ENCODE measurements around the gene RIMS1. TPM values are rescaled to one million over a fixed set of nuclear protein-coding genes. Genes with fewer than 3 reads are reported as not detected.
A peak's percentile ranks its signal among the peaks of the same experiment; 100 is the strongest.

The RIMS1 gene
- total and polyA plus RNA-seq, 12 donors, result 0.06 to 9.2 (median 1.5) TPM; not detected in 2

GRCh38 chr6:71906813-71907212 lies 20.5 kb downstream of the RIMS1 start:
- intact Hi-C loops (cut with DNase I), result no loop called here
- TF ChIP-seq, protein P1, sequence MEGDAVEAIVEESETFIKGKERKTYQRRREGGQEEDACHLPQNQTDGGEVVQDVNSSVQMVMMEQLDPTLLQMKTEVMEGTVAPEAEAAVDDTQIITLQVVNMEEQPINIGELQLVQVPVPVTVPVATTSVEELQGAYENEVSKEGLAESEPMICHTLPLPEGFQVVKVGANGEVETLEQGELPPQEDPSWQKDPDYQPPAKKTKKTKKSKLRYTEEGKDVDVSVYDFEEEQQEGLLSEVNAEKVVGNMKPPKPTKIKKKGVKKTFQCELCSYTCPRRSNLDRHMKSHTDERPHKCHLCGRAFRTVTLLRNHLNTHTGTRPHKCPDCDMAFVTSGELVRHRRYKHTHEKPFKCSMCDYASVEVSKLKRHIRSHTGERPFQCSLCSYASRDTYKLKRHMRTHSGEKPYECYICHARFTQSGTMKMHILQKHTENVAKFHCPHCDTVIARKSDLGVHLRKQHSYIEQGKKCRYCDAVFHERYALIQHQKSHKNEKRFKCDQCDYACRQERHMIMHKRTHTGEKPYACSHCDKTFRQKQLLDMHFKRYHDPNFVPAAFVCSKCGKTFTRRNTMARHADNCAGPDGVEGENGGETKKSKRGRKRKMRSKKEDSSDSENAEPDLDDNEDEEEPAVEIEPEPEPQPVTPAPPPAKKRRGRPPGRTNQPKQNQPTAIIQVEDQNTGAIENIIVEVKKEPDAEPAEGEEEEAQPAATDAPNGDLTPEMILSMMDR (IDR thresholded peaks at IDR 0.05), result no peak
- TF ChIP-seq POLR2A (IDR thresholded peaks at IDR 0.05), result no peak
- no peaks in the 10 kb centered on the region for H3K9me3 ChIP-seq (replicated peaks in 1 of 3)

DNA sequence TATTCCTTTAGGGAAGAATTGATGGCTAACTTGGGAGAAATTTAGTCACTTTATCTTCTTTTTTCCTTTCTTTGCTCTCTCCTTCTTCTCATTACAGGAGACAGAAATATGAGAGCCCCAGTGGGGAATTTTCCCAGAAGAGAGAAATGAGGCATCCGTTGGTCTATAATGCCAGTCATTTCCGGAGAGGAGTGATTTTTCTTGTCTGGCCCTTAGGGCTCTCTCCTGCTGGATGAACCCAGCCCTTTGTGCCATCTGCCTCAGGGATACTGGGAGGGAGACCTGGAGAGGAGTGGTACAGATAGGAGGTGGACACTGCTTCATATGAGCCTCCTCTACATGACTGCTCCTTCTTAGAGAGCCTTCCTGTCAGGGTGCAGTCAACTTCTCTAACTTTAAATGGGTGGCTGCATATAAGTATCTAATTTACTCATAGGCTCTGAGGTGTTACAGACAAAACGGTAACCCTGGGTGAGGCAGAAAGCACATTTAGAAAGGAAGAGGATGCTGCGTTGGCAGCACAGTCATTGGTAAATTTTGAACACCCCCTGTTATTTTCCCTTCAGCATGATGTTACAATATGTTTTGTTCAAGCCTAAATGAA lies 21.9 kb downstream of the RIMS1 start:
- no peaks in the 10 kb centered on the region for H3K4me1 ChIP-seq (replicated peaks in 1 of 2)
- no peak overlapping the region for H3K27ac ChIP-seq
- TF ChIP-seq, protein P1 (IDR thresholded peaks at IDR 0.05), result no peak
- no peak for TF ChIP-seq POLR2A (IDR thresholded peaks at IDR 0.05)
- H3K4me3 ChIP-seq, result no peak overlapping the region
- H3K36me3 ChIP-seq (replicated peaks in 1 of 2), result no peaks in the 10 kb centered on the region
- WGBS, 4 donors, result 68 to 78% (median 72%) methylated on average over 4 of the region's 4 CpGs
- no peaks in the 10 kb centered on the region for H3K9me3 ChIP-seq (replicated peaks in 1 of 3)
- DNase-seq, result no peak
- intact Hi-C loops (cut with DNase I), result no loop called here
- no peaks in the 10 kb centered on the region for H3K27me3 ChIP-seq

More at GRCh38 chr6:71906813-71907212, 20.5 kb downstream of the RIMS1 start:
- Histone ChIP-seq H3K36me3 (replicated peaks in 1 of 2) (no peaks in the 10 kb centered on the region), H3K27ac (no peak overlapping the region), H3K27me3 (no peaks in the 10 kb centered on the region), H3K4me1 (replicated peaks in 1 of 2) (no peaks in the 10 kb centered on the region), H3K4me3 (no peak overlapping the region)
- no peak for DNase-seq

DNA sequence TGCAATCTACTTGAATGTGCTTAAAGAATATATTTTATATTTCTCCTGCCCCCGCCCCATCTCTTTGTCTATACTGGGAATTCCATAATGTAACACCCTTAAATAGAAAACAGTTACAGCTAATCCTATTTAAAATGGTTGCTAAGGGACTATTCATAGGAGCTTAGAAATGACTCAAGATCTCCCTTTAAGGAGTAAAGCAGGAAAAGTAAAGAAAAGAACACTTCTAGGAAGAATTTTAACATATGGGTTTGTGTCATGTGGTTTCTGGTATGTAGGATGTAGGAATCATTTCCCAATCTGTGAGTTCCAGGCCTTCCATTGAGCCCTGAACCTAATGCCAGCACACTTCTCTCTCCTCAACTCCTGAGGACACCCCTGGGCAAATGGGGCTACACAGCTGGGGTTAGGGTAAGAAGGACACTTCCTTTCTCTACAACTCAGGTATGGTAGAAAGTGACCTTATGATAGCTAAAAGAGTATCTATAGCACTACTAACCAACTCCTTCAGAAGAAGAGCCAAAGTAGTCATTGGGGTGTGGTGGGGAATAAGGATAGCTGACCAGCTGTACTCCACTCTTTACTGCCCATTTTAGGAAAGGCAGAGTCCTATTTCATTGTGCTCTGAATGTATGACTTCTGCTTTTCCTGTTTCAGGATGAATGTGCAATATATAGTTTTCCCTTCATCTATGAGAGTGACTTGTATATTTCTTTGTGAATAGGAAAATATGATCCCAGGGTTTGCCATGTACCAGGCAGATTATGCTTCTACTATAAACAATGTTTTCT lies 27.3 kb downstream of the RIMS1 start:
- Histone ChIP-seq H3K27me3 (no peaks in the 10 kb centered on the region), H3K9me3 (replicated peaks in 1 of 3) (no peaks in the 10 kb centered on the region), H3K36me3 (replicated peaks in 1 of 2) (no peaks in the 10 kb centered on the region), H3K27ac (no peak overlapping the region), H3K4me3 (peak overlapping the region in 1 of 4 donors; percentile 6), H3K4me1 (replicated peaks in 1 of 2) (no peaks in the 10 kb centered on the region)
- TF ChIP-seq, protein P1 (IDR thresholded peaks at IDR 0.05), result no peak
- no peak for TF ChIP-seq POLR2A (IDR thresholded peaks at IDR 0.05)
- intact Hi-C loops (cut with DNase I), result no loop called here
- 59 to 89% (median 77%) methylated on average over 1 of the region's 1 CpG for WGBS, 4 donors
- no peak for DNase-seq

DNA sequence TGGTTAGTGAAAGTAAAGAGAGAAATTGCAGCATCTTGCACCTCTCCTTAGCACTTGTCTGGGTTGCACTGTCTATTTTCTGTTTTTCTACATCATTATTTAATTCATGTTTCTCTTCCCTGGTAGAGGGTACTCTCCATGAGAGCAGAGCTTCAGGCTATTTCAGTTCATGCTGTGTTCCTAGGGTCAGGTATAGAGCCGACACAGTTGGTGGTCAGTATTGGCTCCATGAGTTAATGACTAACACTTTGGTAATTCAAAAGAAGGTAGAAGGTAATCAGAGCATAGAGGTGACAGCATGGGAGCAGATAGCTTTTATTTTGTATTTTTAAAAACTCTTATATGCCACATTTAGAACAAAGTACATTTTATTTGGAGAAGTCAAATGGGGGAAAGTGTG lies 42.7 kb downstream of the RIMS1 start:
- Histone ChIP-seq H3K36me3 (replicated peaks in 1 of 2) (no peaks in the 10 kb centered on the region), H3K4me3 (no peak overlapping the region), H3K27me3 (no peaks in the 10 kb centered on the region), H3K27ac (no peak overlapping the region), H3K9me3 (replicated peaks in 1 of 3) (no peaks in the 10 kb centered on the region), H3K4me1 (replicated peaks in 1 of 2) (no peaks in the 10 kb centered on the region)
- intact Hi-C loops (cut with DNase I), result no loop called here
- WGBS, 4 donors, result 71 to 94% (median 81%) methylated on average over 1 of the region's 1 CpG
- DNase-seq, result no peak
- TF ChIP-seq, protein P1 (IDR thresholded peaks at IDR 0.05), result no peak
- no peak for TF ChIP-seq POLR2A (IDR thresholded peaks at IDR 0.05)

All from adrenal gland (tissue), 12 donors.